ENCODE measurements around the gene RERE. TPM values are rescaled to one million over a fixed set of nuclear protein-coding genes. Genes with fewer than 3 reads are reported as not detected.

Gene RERE
- total and polyA plus RNA-seq, 2 donors (not counting 3 experiments of a cell fraction or from before 2014, with no cell fraction given): 14.1 to 113 TPM

DNA sequence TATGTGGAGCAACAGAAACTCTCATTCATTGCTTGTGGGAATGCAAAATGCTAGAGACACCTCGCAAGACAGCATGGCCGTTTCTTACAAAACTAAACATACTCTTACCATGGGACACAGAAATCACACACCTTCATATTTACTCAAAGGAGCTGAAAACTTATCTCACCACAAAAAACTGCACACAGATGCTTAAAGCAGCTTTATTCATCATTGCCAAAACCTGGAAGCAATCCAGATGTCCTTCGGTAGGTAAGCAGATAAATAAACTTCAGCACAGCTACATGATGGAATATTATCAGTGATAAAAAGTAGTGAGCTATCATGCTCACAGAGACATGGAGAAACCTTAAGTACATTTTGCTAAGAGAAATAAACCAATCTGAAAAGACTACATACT lies 124.3 kb downstream of the RERE start:
- Histone ChIP-seq H3K36me3 (ENCODE audit: control insufficient read depth in 2 of 2, extremely low read depth in 1 of 2, insufficient read depth in 2 of 2, low read length in 2 of 2) (no peaks in the 10 kb centered on the region), H2AFZ (ENCODE audit: low read depth, low read length) (no peak overlapping the region), H3K9me1 (replicated peaks; ENCODE audit: control insufficient read depth, extremely low read depth, insufficient read depth, low read length) (no peaks in the 10 kb centered on the region), H3K4me2 (ENCODE audit: insufficient read depth, low read length) (no peak overlapping the region), H3K4me3 (replicated peaks in 1 of 3; ENCODE audit: insufficient read depth in 1 of 3, low read depth in 1 of 3, low read length in 3 of 3) (no peak overlapping the region), H3K27me3 (ENCODE audit: control insufficient read depth in 2 of 2, insufficient read depth in 2 of 2, low read length in 2 of 2) (no peaks in the 10 kb centered on the region), H3K9me3 (replicated peaks; ENCODE audit: control insufficient read depth, insufficient read depth, low read length) (no peaks in the 10 kb centered on the region), H4K20me1 (replicated peaks; ENCODE audit: control insufficient read depth, extremely low read depth, insufficient read depth, low read length) (peaks cover 6% of the 10 kb centered on the region), H3K4me1 (ENCODE audit: control insufficient read depth, extremely low read depth, insufficient read depth, low read length) (peaks cover 3% of the 10 kb centered on the region), H3K27ac (ENCODE audit: insufficient read depth, low read depth, low read length) (no peak overlapping the region), H3K9ac (replicated peaks; ENCODE audit: extremely low read depth, insufficient read depth, low read length) (no peak overlapping the region), H3K79me2 (ENCODE audit: control insufficient read depth, insufficient read depth, low read length) (peaks cover 81% of the 10 kb centered on the region)
- no peak for DNase-seq (ENCODE audit: low read depth, low spot score)
- CTCF ChIA-PET: interaction anchor here (0.8 kb wide), 1 partner anchor 21 kb away, joined by 3 read pairs; no protein-coding TSS in a partner anchor
- dilution Hi-C loops (cut with MboI; ENCODE audit: extremely low pct_ligation_motif_present, low sequenced_read_pairs): no loop called here
- intact Hi-C loops (cut with micrococcal nuclease): no loop called here
- FAIRE-seq: no peak
- no peak for TF ChIP-seq MYC (IDR thresholded peaks at IDR 0.05; ENCODE audit: low read depth, low read length)
- TF ChIP-seq JUN (IDR thresholded peaks at IDR 0.05; ENCODE audit: borderline replicate concordance, insufficient read depth, insufficient read length, low read depth): no peak
- TF ChIP-seq POLR2A (IDR thresholded peaks at IDR 0.05; ENCODE audit: low read depth, low read length): no peak
- TF ChIP-seq EZH2 (IDR thresholded peaks at IDR 0.05; ENCODE audit: borderline replicate concordance, low read depth, low read length, severe bottlenecking): no peak
- no peak for TF ChIP-seq CTCF (IDR thresholded peaks at IDR 0.05; ENCODE audit: extremely low read depth in 1 of 2, insufficient read depth in 1 of 2, low read depth in 1 of 2, low read length in 2 of 2)
- no peak for TF ChIP-seq POLR2AphosphoS5 (IDR thresholded peaks at IDR 0.05; ENCODE audit: insufficient read depth, low read depth, low read length)
- TF ChIP-seq FOS (IDR thresholded peaks at IDR 0.05; ENCODE audit: borderline replicate concordance, insufficient read depth, low read length): no peak
- TF ChIP-seq, protein P1, sequence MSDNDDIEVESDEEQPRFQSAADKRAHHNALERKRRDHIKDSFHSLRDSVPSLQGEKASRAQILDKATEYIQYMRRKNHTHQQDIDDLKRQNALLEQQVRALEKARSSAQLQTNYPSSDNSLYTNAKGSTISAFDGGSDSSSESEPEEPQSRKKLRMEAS (IDR thresholded peaks at IDR 0.05; ENCODE audit: insufficient read depth, insufficient read length): no peak
- no peak for TF ChIP-seq GATA2 (IDR thresholded peaks at IDR 0.05; ENCODE audit: insufficient read depth, insufficient read length, low read depth, low read length)
- no TSS peak for BruUV-seq (replicated peaks)
- POLR2A ChIA-PET: no interaction called here
